Activated T-cell treated with anti-CD3 and anti-CD28 coated beads for 4 hours (primary cell): ENCODE results near the gene SNCA.

Source experiments
- DNase-seq: peaks from one replicate; pipeline ENCODE4 v3.0.0-alpha.2; 2020

Gene SNCA

GRCh38 chr4:89700766-89701423 lies 136.1 kb downstream of the SNCA start:
- DNase-seq: no peak

GRCh38 chr4:89685690-89686089 lies 151.3 kb downstream of the SNCA start:
- no peak for DNase-seq

GRCh38 chr4:89685277-89685676 lies 151.7 kb downstream of the SNCA start:
- no peak for DNase-seq

GRCh38 chr4:89684536-89684935 lies 152.4 kb downstream of the SNCA start:
- DNase-seq: no peak

- DNase-seq: no peak
These were observed 154.2 kb downstream of the SNCA start for GRCh38 chr4:89682808-89683207.

GRCh38 chr4:89681671-89682070 lies 155.3 kb downstream of the SNCA start:
- DNase-seq: no peak

- DNase-seq: no peak
These were observed 155.7 kb downstream of the SNCA start for GRCh38 chr4:89681219-89681618.

- no peak for DNase-seq
These were observed 162.0 kb downstream of the SNCA start for GRCh38 chr4:89674876-89675459.
